AG09319 (cell line): ENCODE data around the gene KRTAP2-2.
"Not testable (repeated sequence)": the region's sequence is repeated elsewhere in the genome, so short reads cannot be mapped to it uniquely, and the experiment has no call there.

Experiments used
- DNase-seq: peaks from one replicate; pipeline ENCODE4 v3.0.0-alpha.2; 2010; ENCODE audit warnings: low read depth; ENCODE audit errors: extremely low read depth
- CTCF ChIP-seq: IDR thresholded peaks from 2 replicates; pipeline ENCODE4 v1.5.1; 2011; ENCODE audit warnings: low read depth, mild to moderate bottlenecking, inconsistent platforms, low read length, moderate library complexity

Gene KRTAP2-2, protein sequence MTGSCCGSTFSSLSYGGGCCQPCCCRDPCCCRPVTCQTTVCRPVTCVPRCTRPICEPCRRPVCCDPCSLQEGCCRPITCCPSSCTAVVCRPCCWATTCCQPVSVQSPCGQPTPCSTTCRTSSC

DNA sequence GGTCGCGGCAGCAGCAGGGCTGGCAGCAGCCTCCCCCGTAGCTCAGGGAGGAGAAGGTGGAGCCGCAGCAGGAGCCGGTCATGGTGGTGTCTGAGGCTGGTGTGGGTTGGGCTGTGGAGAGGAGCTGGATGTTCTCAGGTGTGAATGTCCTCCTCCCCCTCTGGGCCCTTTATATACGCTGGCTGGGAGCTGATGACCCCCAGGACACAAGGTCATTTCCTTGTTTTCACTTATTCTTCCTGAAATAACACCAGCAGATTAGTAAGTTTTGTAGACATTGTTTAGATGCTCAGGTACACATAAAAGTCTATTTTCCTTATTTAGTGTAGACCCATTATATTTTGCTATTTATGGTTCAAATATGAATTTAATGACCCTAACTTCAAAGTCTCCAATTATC, at the start of gene KRTAP2-2:
TSS of gene KRTAP2-2 (minus strand) at position 101 of the 400 bp plus-strand sequence. CDS start at position 82, 19 bp downstream.
- not testable (repeated sequence) for DNase-seq

GRCh38 chr17:41104386-41105038, 49.5 kb upstream of the KRTAP2-2 start:
- not testable (repeated sequence) for DNase-seq

GRCh38 chr17:41103896-41104295, 48.9 kb upstream of the KRTAP2-2 start:
- DNase-seq = no peak
- no peak for TF ChIP-seq CTCF

- DNase-seq = no peak
Measured at GRCh38 chr17:41101586-41102259, 46.7 kb upstream of the KRTAP2-2 start, which contains the start of gene KRTAP4-16. Gene KRTAP4-16 (minus strand): TSS chr17:41102209. CDS start chr17:41102209, 0 bp downstream.

DNA sequence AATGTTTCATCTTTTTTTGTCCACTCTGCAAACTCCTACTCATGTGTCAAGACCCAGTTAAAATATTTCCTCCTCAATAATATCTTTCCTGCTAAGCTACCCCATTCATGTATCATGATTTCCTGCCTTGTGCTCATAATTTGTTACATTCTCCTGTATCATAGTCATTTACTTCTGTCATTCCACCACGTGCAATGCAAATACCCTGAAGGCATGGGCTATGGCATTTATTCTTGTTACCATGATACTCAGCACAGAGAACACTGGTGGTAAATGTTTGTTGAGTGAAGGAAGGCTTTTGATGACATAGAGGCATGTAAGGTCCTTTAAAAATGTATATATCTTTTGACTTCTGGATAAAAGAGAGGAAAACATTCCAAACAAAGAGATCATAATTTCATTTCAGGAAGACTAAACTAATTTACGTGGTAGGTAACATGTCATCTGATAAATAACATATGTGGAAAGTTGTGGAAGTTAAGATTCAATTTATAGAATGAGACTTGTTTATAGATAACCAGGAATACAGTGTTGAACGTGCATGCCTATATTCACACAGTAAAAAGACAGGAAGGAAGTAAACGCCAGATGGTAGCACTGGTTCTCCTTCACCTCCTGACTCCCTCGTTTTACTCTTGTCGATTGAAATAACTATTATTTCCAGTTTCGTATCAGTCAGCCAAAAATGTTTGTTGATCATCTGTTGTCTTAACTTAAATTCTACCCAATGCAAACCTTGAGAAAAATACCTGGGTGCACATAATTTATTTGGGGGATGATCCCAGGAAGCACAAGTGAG, 44.9 kb upstream of the KRTAP2-2 start:
- peak; percentile 19 for DNase-seq

More at GRCh38 chr17:41101586-41102259, 46.7 kb upstream of the KRTAP2-2 start, which contains the start of gene KRTAP4-16:
- TF ChIP-seq CTCF = no peak

GRCh38 chr17:41098481-41098880, 43.5 kb upstream of the KRTAP2-2 start:
- peak; percentile 10 for DNase-seq
- TF ChIP-seq CTCF = no peak

GRCh38 chr17:41098042-41098441, 43.0 kb upstream of the KRTAP2-2 start, which contains the start of gene KRTAP4-8:
Gene KRTAP4-8 (minus strand): TSS chr17:41098142. CDS start chr17:41098084, 58 bp downstream.
- no peak for DNase-seq
- no peak for TF ChIP-seq CTCF

DNA sequence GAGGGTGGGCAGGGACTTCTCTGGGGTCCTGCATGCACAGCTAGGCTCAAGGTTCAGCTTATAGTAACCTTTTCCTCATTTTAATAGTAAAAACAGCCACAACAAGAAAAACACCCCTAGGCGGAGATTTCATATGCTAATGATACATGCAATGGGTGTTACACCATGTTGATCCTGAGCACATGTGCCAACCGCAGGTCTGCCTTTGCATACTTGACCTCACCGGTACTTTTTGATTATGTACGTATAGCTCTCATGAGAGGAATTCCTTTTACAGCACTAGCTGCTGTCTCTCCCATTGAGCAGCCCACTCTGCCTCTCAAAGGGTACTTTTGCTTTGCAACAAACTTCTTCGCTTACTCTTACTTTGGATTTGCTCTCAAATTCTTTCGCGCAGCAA, 41.0 kb upstream of the KRTAP2-2 start:
- DNase-seq = no peak
- no peak for TF ChIP-seq CTCF

- not testable (repeated sequence) for DNase-seq
Measured at GRCh38 chr17:41088760-41089352, 33.8 kb upstream of the KRTAP2-2 start.

DNA sequence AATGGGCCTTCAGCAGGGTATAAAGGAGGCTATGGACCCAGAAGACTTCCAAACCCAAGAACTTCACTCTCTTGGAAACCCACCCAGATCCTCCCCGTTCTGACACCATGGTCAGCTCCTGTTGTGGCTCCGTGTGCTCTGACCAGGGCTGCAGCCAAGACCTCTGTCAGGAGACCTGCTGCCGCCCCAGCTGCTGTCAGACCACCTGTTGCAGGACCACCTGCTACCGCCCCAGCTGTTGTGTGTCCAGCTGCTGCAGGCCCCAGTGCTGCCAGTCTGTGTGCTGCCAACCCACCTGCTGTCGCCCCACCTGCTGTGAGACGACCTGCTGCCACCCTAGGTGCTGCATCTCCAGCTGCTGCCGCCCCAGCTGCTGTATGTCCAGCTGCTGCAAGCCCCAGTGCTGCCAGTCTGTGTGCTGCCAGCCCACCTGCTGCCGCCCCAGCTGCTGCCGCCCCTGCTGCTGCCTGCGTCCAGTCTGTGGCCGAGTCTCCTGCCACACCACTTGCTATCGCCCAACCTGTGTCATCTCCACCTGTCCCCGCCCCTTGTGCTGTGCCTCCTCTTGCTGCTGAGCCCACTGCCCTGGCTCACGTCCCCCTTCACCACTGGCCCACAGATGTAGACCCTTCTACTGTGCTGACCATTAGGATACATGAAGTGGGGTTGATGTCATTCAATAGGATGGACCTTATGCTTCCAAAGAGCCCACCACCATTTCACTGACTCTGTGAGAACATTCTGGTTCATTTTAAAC, 29.2 kb upstream of the KRTAP2-2 start, which contains the start of gene KRTAP4-7:
TSS of gene KRTAP4-7 (plus strand) at position 51 of the 757 bp plus-strand sequence. CDS start at position 108, 57 bp downstream.
- not testable (repeated sequence) for DNase-seq

GRCh38 chr17:41083427-41083826, 28.4 kb upstream of the KRTAP2-2 start:
- DNase-seq = not testable (repeated sequence)
